ENCODE measurements around the gene TBL1X. TPM values are rescaled to one million over a fixed set of nuclear protein-coding genes. Genes with fewer than 3 reads are reported as not detected.

Gene TBL1X
- total and polyA plus RNA-seq, 2 of the 4 experiments (the other 2 are of a cell fraction), result 16.2 to 20.8 TPM

- Histone ChIP-seq H2BK15ac (ENCODE audit: low read depth, low read length) (no peak overlapping the region; the same call in 2 of the 3 replicates), H2AK5ac (ENCODE audit: low read depth, low read length) (no peak overlapping the region; the same call in 1 of the 2 replicates), H3K4me1 (ENCODE audit: control insufficient read depth, insufficient read depth, low read length) (peaks cover 2% of the 10 kb centered on the region; the same call in 1 of the 2 replicates), H3K79me1 (ENCODE audit: low read depth in 1 of 2, low read length in 2 of 2) (no peaks in the 10 kb centered on the region), H2AK9ac (replicated peaks; ENCODE audit: low read depth, low read length, poor library complexity) (no peak overlapping the region), H3K36me3 (ENCODE audit: control insufficient read depth, insufficient read depth, low read length) (no peaks in the 10 kb centered on the region), H3K27me3 (ENCODE audit: control insufficient read depth, insufficient read depth, low read length) (no peaks in the 10 kb centered on the region), H4K8ac (ENCODE audit: low read depth in 2 of 2, low read length in 2 of 2) (peak overlapping the region in 1 of 2 experiments; percentile 7; a peak in 1 of 4 replicates), H3K9me3 (ENCODE audit: control insufficient read depth, insufficient read depth, low read length) (peaks cover 2% of the 10 kb centered on the region; the same call in 1 of the 2 replicates), H2BK20ac (ENCODE audit: low read depth, low read length) (no peak overlapping the region), H4K5ac (ENCODE audit: low read depth, low read length) (no peak overlapping the region), H3K9ac (ENCODE audit: low read depth, low read length) (no peak overlapping the region), H3K14ac (replicated peaks; ENCODE audit: low read depth, low read length) (peak overlapping the region; percentile 40; the same call in 1 of the 2 replicates), H3K18ac (ENCODE audit: low read depth, low read length) (no peak overlapping the region), H3K56ac (ENCODE audit: extremely low read depth, insufficient read depth, low read length) (no peak overlapping the region), H2BK120ac (ENCODE audit: low read depth, low read length) (0 out of 2 replicates have a peak overlapping the region, but pooled peaks have one; percentile 15), H2AFZ (replicated peaks; ENCODE audit: low read length, poor library complexity) (peak overlapping the region; percentile 32), H3K4me3 (ENCODE audit: insufficient read depth, low read depth, low read length) (no peak overlapping the region), H3K27ac (ENCODE audit: insufficient read depth, low read length) (no peak overlapping the region), H4K20me1 (ENCODE audit: insufficient read depth, low read length) (no peaks in the 10 kb centered on the region), H3K23ac (ENCODE audit: low read depth, low read length) (no peak overlapping the region), H2BK5ac (ENCODE audit: low read depth, low read length, poor library complexity, severe bottlenecking) (no peak overlapping the region), H3K4me2 (ENCODE audit: low read depth, low read length) (no peak overlapping the region), H4K91ac (ENCODE audit: insufficient read depth, low read depth, low read length) (0 out of 2 replicates have a peak overlapping the region, but pooled peaks have one; percentile 21), H3K4ac (ENCODE audit: low read depth, low read length) (no peak overlapping the region), H3K9me1 (ENCODE audit: insufficient read depth, low read length) (no peaks in the 10 kb centered on the region; the same call in 1 of the 2 replicates)
- POLR2A ChIA-PET (ENCODE audit: unreplicated experiment), result no interaction called here
- ATAC-seq (ENCODE audit: low read depth), result no peak
- no peak for TF ChIP-seq NFE2L2 (IDR thresholded peaks at IDR 0.05; ENCODE audit: low read depth, low read length)
- in situ Hi-C loops (cut with MboI; ENCODE audit: low sequenced_read_pairs) (no loop called here), intact Hi-C loops (cut with micrococcal nuclease) (no loop called here), dilution Hi-C loops (cut with HindIII; ENCODE audit: low sequenced_read_pairs, unreplicated experiment) (no loop called here)
- no TSS peak for BruUV-seq (replicated peaks)
- CTCF ChIA-PET, result interaction anchor here (0.5 kb wide), 1 partner anchor 27 kb away, joined by 3 read pairs; no protein-coding TSS in a partner anchor
- 54% methylated on average over 6 of the region's 14 CpGs; no CpG with 5 or more reads in 1 of the 2 experiments for WGBS, 2 experiments (ENCODE audit: extremely low coverage in 2 of 2, insufficient read length in 1 of 2)
- DNase-seq, result peak; percentile 15
Measured at GRCh38 chrX:9420275-9421265, 44.3 kb upstream of the TBL1X start.

Measured in IMR-90 (cell line).